ENCODE results near the gene TIRAP.
"Not testable (repeated sequence)": the region's sequence is repeated elsewhere in the genome, so short reads cannot be mapped to it uniquely, and the experiment has no call there.

The TIRAP gene

GRCh38 chr11:126282736-126283591 is at the start of gene TIRAP:
Gene TIRAP (plus strand): TSS chr11:126283093. CDS start chr11:126290895, 7,802 bp downstream.
- H3K9ac ChIP-seq (ENCODE audit: low read depth, low read length): peak within 1 kb of the TSS; percentile 43
- no peak within 1 kb of the TSS for H3K27ac ChIP-seq (ENCODE audit: low read length)
- H3K27me3 ChIP-seq (ENCODE audit: insufficient read depth, low read length): peaks cover 30% of the 10 kb centered on the region
- no peaks in the 10 kb centered on the region for H3K4me1 ChIP-seq (ENCODE audit: insufficient read depth, low read length)
- H3K9me3 ChIP-seq (ENCODE audit: insufficient read depth, low read depth, low read length): no peaks in the 10 kb centered on the region
- peaks cover 9% of the 10 kb centered on the region; the same call in 1 of the 2 replicates for H3K36me3 ChIP-seq (ENCODE audit: insufficient read depth, low read depth, low read length)
- H3K4me3 ChIP-seq (ENCODE audit: low read length): peak within 1 kb of the TSS; percentile 88

- Histone ChIP-seq H3K27ac (ENCODE audit: low read length) (no peak overlapping the region), H3K27me3 (ENCODE audit: insufficient read depth, low read length) (no peaks in the 10 kb centered on the region), H3K4me1 (ENCODE audit: insufficient read depth, low read length) (no peaks in the 10 kb centered on the region), H3K36me3 (ENCODE audit: insufficient read depth, low read depth, low read length) (peaks cover 37% of the 10 kb centered on the region), H3K9ac (ENCODE audit: low read depth, low read length) (no peak overlapping the region), H3K4me3 (ENCODE audit: low read length) (no peak overlapping the region), H3K9me3 (ENCODE audit: insufficient read depth, low read depth, low read length) (no peaks in the 10 kb centered on the region)
Measured at GRCh38 chr11:126233391-126233790, 49.5 kb upstream of the TIRAP start.

GRCh38 chr11:126246636-126247035 is 36.3 kb upstream of the TIRAP start:
- Histone ChIP-seq H3K4me1 (ENCODE audit: insufficient read depth, low read length) (no peaks in the 10 kb centered on the region), H3K9me3 (ENCODE audit: insufficient read depth, low read depth, low read length) (no peaks in the 10 kb centered on the region), H3K27ac (ENCODE audit: low read length) (no peak overlapping the region), H3K36me3 (ENCODE audit: insufficient read depth, low read depth, low read length) (peaks cover 49% of the 10 kb centered on the region), H3K4me3 (ENCODE audit: low read length) (no peak overlapping the region), H3K27me3 (ENCODE audit: insufficient read depth, low read length) (no peaks in the 10 kb centered on the region), H3K9ac (ENCODE audit: low read depth, low read length) (no peak overlapping the region)

- Histone ChIP-seq H3K9ac (ENCODE audit: low read depth, low read length) (no peak overlapping the region), H3K36me3 (ENCODE audit: insufficient read depth, low read depth, low read length) (peaks cover 79% of the 10 kb centered on the region), H3K4me3 (ENCODE audit: low read length) (no peak overlapping the region), H3K4me1 (ENCODE audit: insufficient read depth, low read length) (no peaks in the 10 kb centered on the region), H3K9me3 (ENCODE audit: insufficient read depth, low read depth, low read length) (no peaks in the 10 kb centered on the region), H3K27me3 (ENCODE audit: insufficient read depth, low read length) (no peaks in the 10 kb centered on the region), H3K27ac (ENCODE audit: low read length) (no peak overlapping the region)
Measured at GRCh38 chr11:126253265-126253664, 29.6 kb upstream of the TIRAP start.

GRCh38 chr11:126254819-126255218 is 28.1 kb upstream of the TIRAP start:
- Histone ChIP-seq H3K4me3 (ENCODE audit: low read length) (no peak overlapping the region), H3K4me1 (ENCODE audit: insufficient read depth, low read length) (no peaks in the 10 kb centered on the region), H3K9ac (ENCODE audit: low read depth, low read length) (no peak overlapping the region), H3K36me3 (ENCODE audit: insufficient read depth, low read depth, low read length) (peaks cover 84% of the 10 kb centered on the region), H3K27ac (ENCODE audit: low read length) (no peak overlapping the region), H3K27me3 (ENCODE audit: insufficient read depth, low read length) (no peaks in the 10 kb centered on the region), H3K9me3 (ENCODE audit: insufficient read depth, low read depth, low read length) (no peaks in the 10 kb centered on the region)

GRCh38 chr11:126255507-126255906 is 27.4 kb upstream of the TIRAP start:
- H3K27me3 ChIP-seq (ENCODE audit: insufficient read depth, low read length); H3K9ac ChIP-seq (ENCODE audit: low read depth, low read length); H3K4me3 ChIP-seq (ENCODE audit: low read length); H3K27ac ChIP-seq (ENCODE audit: low read length); H3K4me1 ChIP-seq (ENCODE audit: insufficient read depth, low read length); H3K9me3 ChIP-seq (ENCODE audit: insufficient read depth, low read depth, low read length): not testable (repeated sequence)
- H3K36me3 ChIP-seq (ENCODE audit: insufficient read depth, low read depth, low read length): peaks cover 85% of the 10 kb centered on the region

- Histone ChIP-seq H3K9me3 (ENCODE audit: insufficient read depth, low read depth, low read length) (no peaks in the 10 kb centered on the region), H3K27ac (ENCODE audit: low read length) (no peak overlapping the region), H3K27me3 (ENCODE audit: insufficient read depth, low read length) (no peaks in the 10 kb centered on the region), H3K4me3 (ENCODE audit: low read length) (no peak overlapping the region), H3K9ac (ENCODE audit: low read depth, low read length) (no peak overlapping the region), H3K4me1 (ENCODE audit: insufficient read depth, low read length) (no peaks in the 10 kb centered on the region), H3K36me3 (ENCODE audit: insufficient read depth, low read depth, low read length) (peaks cover 85% of the 10 kb centered on the region)
Measured at GRCh38 chr11:126256216-126256615, 26.7 kb upstream of the TIRAP start.

- H3K4me1 ChIP-seq (ENCODE audit: insufficient read depth, low read length): no peaks in the 10 kb centered on the region
- H3K9ac ChIP-seq (ENCODE audit: low read depth, low read length): no peak overlapping the region
- no peak overlapping the region for H3K27ac ChIP-seq (ENCODE audit: low read length)
- H3K9me3 ChIP-seq (ENCODE audit: insufficient read depth, low read depth, low read length): no peaks in the 10 kb centered on the region
- peaks cover 88% of the 10 kb centered on the region for H3K36me3 ChIP-seq (ENCODE audit: insufficient read depth, low read depth, low read length)
- H3K27me3 ChIP-seq (ENCODE audit: insufficient read depth, low read length): no peaks in the 10 kb centered on the region
- H3K4me3 ChIP-seq (ENCODE audit: low read length): no peak overlapping the region
Measured at GRCh38 chr11:126257144-126257543, 25.7 kb upstream of the TIRAP start.

GRCh38 chr11:126257764-126258163 is 25.1 kb upstream of the TIRAP start:
- H3K9ac ChIP-seq (ENCODE audit: low read depth, low read length): no peak overlapping the region
- H3K4me1 ChIP-seq (ENCODE audit: insufficient read depth, low read length): no peaks in the 10 kb centered on the region
- H3K9me3 ChIP-seq (ENCODE audit: insufficient read depth, low read depth, low read length): no peaks in the 10 kb centered on the region
- H3K27ac ChIP-seq (ENCODE audit: low read length): no peak overlapping the region
- H3K27me3 ChIP-seq (ENCODE audit: insufficient read depth, low read length): no peaks in the 10 kb centered on the region
- H3K4me3 ChIP-seq (ENCODE audit: low read length): no peak overlapping the region
- H3K36me3 ChIP-seq (ENCODE audit: insufficient read depth, low read depth, low read length): peaks cover 88% of the 10 kb centered on the region

- Histone ChIP-seq H3K9ac (ENCODE audit: low read depth, low read length) (no peak overlapping the region), H3K36me3 (ENCODE audit: insufficient read depth, low read depth, low read length) (peaks cover 91% of the 10 kb centered on the region), H3K9me3 (ENCODE audit: insufficient read depth, low read depth, low read length) (no peaks in the 10 kb centered on the region), H3K4me3 (ENCODE audit: low read length) (no peak overlapping the region), H3K27ac (ENCODE audit: low read length) (no peak overlapping the region), H3K27me3 (ENCODE audit: insufficient read depth, low read length) (no peaks in the 10 kb centered on the region), H3K4me1 (ENCODE audit: insufficient read depth, low read length) (no peaks in the 10 kb centered on the region)
Measured at GRCh38 chr11:126262216-126262615, 20.7 kb upstream of the TIRAP start.

- H3K4me3 ChIP-seq (ENCODE audit: low read length): no peak overlapping the region
- H3K9ac ChIP-seq (ENCODE audit: low read depth, low read length): no peak overlapping the region
- peaks cover 82% of the 10 kb centered on the region for H3K36me3 ChIP-seq (ENCODE audit: insufficient read depth, low read depth, low read length)
- H3K27ac ChIP-seq (ENCODE audit: low read length): no peak overlapping the region
- H3K27me3 ChIP-seq (ENCODE audit: insufficient read depth, low read length): no peaks in the 10 kb centered on the region
- H3K4me1 ChIP-seq (ENCODE audit: insufficient read depth, low read length): no peaks in the 10 kb centered on the region
- no peaks in the 10 kb centered on the region for H3K9me3 ChIP-seq (ENCODE audit: insufficient read depth, low read depth, low read length)
Measured at GRCh38 chr11:126263489-126263888, 19.4 kb upstream of the TIRAP start.

GRCh38 chr11:126265811-126266210 is 17.1 kb upstream of the TIRAP start:
- Histone ChIP-seq H3K4me3 (ENCODE audit: low read length) (no peak overlapping the region), H3K27ac (ENCODE audit: low read length) (no peak overlapping the region), H3K4me1 (ENCODE audit: insufficient read depth, low read length) (no peaks in the 10 kb centered on the region), H3K9ac (ENCODE audit: low read depth, low read length) (no peak overlapping the region), H3K9me3 (ENCODE audit: insufficient read depth, low read depth, low read length) (no peaks in the 10 kb centered on the region), H3K27me3 (ENCODE audit: insufficient read depth, low read length) (no peaks in the 10 kb centered on the region), H3K36me3 (ENCODE audit: insufficient read depth, low read depth, low read length) (peaks cover 68% of the 10 kb centered on the region)

All from iPS-20b (cell line).